Thyroid gland (tissue), 4 donors: ENCODE results near the gene UMODL1.

ENCODE experiments used
- POLR2A ChIP-seq, 2 donors: fragments of 450-650 bp; IDR thresholded peaks; one replicate each; pipeline ENCODE4 v1.6.1; 2017; ENCODE audit warnings: antibody characterized with exemption in 2 of 2, mild to moderate bottlenecking in 2 of 2, moderate library complexity in 1 of 2
- TF ChIP-seq, protein P1 (sequence below), 6 experiments: fragments of 200-600 bp in 3 of 6; fragments of 450-650 bp in 3 of 6; sonication (generic) in 3 of 6; IDR thresholded peaks; one replicate each; pipeline ENCODE4 v1.5.1; 2016 to 2019; ENCODE audit warnings: antibody characterized with exemption in 6 of 6, mild to moderate bottlenecking in 2 of 6, inconsistent platforms in 1 of 6, moderate library complexity in 1 of 6

DNA sequence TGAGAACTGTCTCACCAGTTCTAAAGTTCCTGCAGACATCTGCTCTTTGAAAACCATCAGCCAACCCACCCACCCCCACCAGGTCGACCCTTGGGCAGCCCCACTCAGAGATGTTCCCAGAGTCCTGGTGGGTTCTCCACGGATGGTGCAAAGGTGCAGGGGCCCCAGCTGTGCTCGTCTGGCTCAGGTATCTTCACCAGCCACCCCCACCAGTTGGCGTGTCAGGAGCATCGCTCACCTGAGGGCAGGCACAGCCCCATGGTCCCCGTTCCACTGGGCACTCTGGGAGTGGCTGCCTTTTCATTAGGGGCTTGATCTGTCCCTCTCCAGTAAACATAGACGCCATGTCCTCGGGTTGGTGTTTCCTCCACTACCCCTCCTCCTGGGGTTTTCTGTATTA, 70.5 kb downstream of the UMODL1 start:
- TF ChIP-seq, protein P1, sequence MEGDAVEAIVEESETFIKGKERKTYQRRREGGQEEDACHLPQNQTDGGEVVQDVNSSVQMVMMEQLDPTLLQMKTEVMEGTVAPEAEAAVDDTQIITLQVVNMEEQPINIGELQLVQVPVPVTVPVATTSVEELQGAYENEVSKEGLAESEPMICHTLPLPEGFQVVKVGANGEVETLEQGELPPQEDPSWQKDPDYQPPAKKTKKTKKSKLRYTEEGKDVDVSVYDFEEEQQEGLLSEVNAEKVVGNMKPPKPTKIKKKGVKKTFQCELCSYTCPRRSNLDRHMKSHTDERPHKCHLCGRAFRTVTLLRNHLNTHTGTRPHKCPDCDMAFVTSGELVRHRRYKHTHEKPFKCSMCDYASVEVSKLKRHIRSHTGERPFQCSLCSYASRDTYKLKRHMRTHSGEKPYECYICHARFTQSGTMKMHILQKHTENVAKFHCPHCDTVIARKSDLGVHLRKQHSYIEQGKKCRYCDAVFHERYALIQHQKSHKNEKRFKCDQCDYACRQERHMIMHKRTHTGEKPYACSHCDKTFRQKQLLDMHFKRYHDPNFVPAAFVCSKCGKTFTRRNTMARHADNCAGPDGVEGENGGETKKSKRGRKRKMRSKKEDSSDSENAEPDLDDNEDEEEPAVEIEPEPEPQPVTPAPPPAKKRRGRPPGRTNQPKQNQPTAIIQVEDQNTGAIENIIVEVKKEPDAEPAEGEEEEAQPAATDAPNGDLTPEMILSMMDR (IDR thresholded peaks at IDR 0.05), result no peak
- TF ChIP-seq POLR2A (IDR thresholded peaks at IDR 0.05), result no peak
